Mucosa of stomach (tissue), 1 donor: ENCODE measurements around the gene DNMT3A.
"Not testable (repeated sequence)": the region's sequence is repeated elsewhere in the genome, so short reads cannot be mapped to it uniquely, and the experiment has no call there.

Experiments used
- H3K27me3 ChIP-seq: one replicate; pipeline ENCODE4 v1.7.0; 2013; ENCODE audit warnings: mild to moderate bottlenecking, low read length; ENCODE audit not compliant: control insufficient read depth, insufficient read depth
- H3K36me3 ChIP-seq: one replicate; pipeline ENCODE4 v1.7.0; 2013; ENCODE audit warnings: low read length; ENCODE audit not compliant: control insufficient read depth, insufficient read depth
- H3K4me1 ChIP-seq: one replicate; pipeline ENCODE4 v1.7.0; 2013; ENCODE audit warnings: mild to moderate bottlenecking, low read length; ENCODE audit not compliant: control insufficient read depth, insufficient read depth
- H3K4me3 ChIP-seq: one replicate; pipeline ENCODE4 v1.7.0; 2013; ENCODE audit warnings: low read length
- H3K9ac ChIP-seq: one replicate; pipeline ENCODE4 v1.7.0; 2013; ENCODE audit warnings: mild to moderate bottlenecking, low read length, moderate library complexity
- H3K9me3 ChIP-seq: one replicate; pipeline ENCODE4 v1.7.0; 2013; ENCODE audit warnings: mild to moderate bottlenecking, low read length, moderate library complexity; ENCODE audit not compliant: control insufficient read depth
- donor health status: Pancreatic carcinoma.

The DNMT3A gene

DNA sequence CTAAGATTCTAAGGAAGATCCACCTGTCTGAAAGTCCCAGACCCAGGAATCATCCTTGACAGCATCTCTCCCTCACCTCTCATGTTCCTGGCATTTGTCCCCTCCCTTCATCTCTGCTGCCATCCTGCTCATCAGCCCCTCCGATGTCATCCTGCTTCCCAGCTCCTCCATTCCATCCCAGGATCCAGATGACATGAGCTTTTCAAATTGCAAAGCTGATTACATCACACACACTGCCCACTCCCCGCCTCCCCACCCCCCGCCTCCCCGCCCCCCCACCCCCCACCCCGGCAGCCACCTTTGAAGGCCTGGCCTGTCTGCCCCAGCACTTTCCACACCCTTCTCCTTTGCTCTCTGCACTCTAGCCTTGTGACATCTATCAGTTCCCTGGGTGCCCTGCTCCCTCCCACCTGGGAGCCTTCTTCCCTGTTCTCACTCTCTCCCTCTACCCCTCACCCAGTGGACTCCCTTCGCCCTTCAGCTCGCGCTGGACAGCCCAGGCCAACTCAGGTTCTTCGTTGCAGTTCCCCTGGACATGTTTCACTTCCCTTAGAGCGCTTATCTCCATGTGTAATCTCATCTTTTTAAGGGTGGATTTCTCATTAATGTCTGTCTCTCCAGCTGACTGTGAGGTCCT lies 61.6 kb downstream of the DNMT3A start:
- Histone ChIP-seq H3K9me3 (no peaks in the 10 kb centered on the region), H3K4me3 (no peak overlapping the region), H3K4me1 (peaks cover 13% of the 10 kb centered on the region), H3K27me3 (no peaks in the 10 kb centered on the region), H3K36me3 (peaks cover 4% of the 10 kb centered on the region), H3K9ac (no peak overlapping the region)

DNA sequence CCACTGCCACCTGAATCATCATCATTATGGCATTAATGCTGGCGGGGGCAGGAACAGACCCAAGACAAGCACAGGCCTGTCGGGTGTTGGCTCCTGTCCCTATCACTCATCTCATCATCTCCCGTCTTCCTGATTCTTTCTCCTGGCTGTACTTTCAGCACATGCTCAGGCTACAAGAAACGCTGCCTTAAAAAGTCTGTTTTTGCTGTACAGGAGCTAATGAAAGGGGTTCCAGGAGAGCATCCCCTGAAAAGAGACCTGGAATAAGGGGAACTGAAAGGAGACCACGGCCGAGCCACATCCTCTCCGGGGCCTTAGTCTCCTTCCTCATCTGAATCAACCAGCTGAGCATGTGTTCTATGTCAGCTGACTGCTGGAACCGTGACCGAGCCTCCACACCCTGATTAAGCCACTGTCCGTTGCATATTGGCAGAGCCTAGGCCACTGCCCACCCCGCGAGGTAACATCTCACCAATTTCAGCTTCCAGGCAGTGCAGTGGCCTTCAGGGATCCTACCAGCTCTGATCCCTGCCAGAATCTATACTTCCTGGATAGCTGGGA lies 62.6 kb downstream of the DNMT3A start:
- H3K4me1 ChIP-seq: peaks cover 13% of the 10 kb centered on the region
- no peak overlapping the region for H3K9ac ChIP-seq
- no peak overlapping the region for H3K4me3 ChIP-seq
- no peaks in the 10 kb centered on the region for H3K36me3 ChIP-seq
- H3K27me3 ChIP-seq: no peaks in the 10 kb centered on the region
- no peaks in the 10 kb centered on the region for H3K9me3 ChIP-seq

DNA sequence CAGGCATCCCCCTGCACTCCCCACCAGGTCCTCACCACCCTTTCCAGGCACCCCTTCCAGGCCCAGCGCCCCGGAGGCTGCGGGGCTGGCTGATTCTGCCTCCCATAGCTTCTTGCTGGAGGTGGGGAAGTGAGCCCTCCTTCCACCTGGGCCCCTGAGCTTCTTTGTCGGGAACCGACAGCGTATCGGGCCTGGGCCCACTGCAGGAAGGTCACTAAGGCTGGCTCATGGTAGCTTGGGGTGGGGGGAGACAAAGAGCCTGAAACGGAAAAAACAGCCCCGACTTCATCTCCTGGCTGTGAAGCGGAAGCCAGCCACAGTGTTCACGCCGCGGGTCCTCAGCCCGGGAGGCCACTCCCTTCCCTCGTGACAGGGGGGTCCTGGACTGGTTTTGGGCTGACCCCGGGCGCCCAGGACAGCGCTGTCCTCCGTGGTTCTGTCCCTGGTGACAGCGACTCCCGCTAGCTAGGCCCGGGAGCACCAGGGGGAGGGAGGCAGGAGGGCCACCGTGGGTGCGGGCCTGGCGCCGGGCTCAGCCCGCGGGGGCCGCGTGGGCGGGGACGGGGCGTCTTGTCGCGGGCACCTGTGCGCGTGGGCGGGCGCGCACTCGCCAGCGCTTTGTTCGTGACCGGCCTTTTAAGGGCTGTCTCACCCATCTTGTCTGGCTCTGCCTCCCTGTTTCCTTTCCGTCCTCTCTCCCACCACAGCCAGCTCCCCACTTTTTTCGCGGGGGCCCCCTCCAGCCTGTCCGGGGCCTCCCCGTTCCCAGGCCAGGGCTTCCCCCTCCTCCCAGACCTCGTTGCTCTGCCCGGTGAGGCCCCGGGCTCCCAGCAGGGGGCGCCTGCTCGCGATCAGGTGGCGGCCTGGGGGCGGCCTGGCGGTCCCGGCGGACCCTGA lies 64.9 kb downstream of the DNMT3A start:
- H3K9ac ChIP-seq: peak overlapping the region; percentile 47
- no peaks in the 10 kb centered on the region for H3K36me3 ChIP-seq
- no peaks in the 10 kb centered on the region for H3K9me3 ChIP-seq
- H3K27me3 ChIP-seq: no peaks in the 10 kb centered on the region
- H3K4me3 ChIP-seq: no peak overlapping the region
- peaks cover 13% of the 10 kb centered on the region for H3K4me1 ChIP-seq

DNA sequence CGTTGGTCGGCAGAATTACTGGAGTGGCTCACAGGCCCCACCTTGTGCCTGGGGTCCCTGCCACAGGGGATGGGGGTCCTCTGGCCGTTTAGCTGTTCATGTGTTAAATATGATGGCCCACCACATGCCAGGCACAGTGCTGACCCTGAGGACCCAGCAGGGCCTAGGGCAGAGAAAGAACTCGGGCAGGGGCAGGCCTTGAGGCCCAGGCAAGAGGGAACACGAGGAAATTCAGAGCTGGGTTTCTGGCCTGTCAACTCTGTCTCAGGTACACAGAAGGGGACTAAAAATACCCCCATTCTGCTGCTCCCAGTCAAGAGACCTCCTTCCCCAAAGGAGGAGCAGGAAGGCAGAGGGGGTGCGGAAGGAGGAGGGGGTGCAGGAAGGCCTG lies 66.2 kb downstream of the DNMT3A start:
- Histone ChIP-seq H3K4me3 (no peak overlapping the region), H3K9ac (no peak overlapping the region), H3K9me3 (no peaks in the 10 kb centered on the region), H3K4me1 (peaks cover 9% of the 10 kb centered on the region), H3K36me3 (no peaks in the 10 kb centered on the region), H3K27me3 (no peaks in the 10 kb centered on the region)

DNA sequence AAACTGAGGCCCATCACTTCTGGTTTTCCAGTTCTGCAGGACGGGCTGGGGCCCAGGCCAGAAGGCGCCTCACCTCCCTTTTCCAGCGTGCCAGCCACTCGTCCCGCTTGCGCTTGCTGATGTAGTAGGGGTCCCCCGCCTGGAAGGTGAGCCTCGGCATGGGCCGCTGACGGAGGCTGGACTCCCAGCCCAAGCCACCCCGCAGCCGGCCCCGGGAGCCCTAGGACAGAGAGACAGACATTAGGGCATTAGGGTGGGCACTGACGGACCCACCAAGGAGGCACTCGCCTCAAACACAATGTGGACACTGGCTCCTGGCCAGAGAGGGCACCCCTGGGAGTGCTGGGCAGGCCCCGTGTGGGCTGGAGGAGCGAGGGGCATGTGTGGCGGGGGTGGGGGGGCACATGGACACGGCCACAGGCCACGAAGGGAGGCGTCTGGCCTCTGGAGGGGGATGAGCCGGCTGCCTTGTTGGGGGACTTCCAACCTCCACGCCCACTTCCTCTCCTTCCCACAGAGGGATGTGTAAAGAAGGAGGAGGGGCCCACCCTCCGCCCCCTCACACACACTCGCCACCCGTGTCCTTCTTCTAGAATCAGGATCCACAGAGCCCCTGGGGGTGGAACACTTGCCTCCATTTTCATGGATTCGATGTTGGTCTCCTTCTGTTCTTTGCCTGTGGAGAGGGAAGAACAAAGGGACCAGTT lies 66.7 kb downstream of the DNMT3A start:
- H3K36me3 ChIP-seq: no peaks in the 10 kb centered on the region
- peaks cover 9% of the 10 kb centered on the region for H3K4me1 ChIP-seq
- no peak overlapping the region for H3K9ac ChIP-seq

DNA sequence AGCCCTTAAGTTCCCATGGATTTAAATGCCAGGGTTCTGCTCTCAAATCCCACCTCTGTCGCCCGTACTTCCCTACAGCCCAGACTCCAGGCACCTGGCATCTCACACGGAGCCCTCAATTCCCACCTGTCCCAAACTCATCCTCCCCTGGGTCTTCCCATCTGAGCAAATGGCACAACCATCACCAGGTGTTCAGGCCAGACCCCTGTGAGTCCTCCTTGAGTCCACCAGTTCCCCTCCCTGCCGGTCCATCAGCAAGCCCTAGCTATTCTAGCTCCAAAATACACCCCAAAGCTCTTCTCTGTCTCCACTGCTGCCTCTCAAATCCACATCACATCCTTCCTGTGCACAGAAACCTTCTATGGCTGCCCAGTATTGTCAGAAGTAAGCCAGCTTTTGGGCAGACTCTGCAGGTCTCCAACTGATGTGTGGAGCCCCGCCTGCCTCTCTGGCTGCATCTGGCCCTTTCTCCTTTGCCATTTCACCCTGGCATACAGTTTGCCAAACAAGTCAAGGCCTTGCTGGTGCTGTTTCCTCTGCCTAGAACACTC lies 67.7 kb downstream of the DNMT3A start:
- Histone ChIP-seq H3K9me3 (no peaks in the 10 kb centered on the region), H3K27me3 (no peaks in the 10 kb centered on the region), H3K4me1 (peaks cover 9% of the 10 kb centered on the region), H3K4me3 (no peak overlapping the region), H3K36me3 (no peaks in the 10 kb centered on the region), H3K9ac (no peak overlapping the region)

More for the DNA sequence above, 66.7 kb downstream of the DNMT3A start:
- Histone ChIP-seq H3K9me3 (no peaks in the 10 kb centered on the region), H3K27me3 (no peaks in the 10 kb centered on the region), H3K4me3 (no peak overlapping the region)

DNA sequence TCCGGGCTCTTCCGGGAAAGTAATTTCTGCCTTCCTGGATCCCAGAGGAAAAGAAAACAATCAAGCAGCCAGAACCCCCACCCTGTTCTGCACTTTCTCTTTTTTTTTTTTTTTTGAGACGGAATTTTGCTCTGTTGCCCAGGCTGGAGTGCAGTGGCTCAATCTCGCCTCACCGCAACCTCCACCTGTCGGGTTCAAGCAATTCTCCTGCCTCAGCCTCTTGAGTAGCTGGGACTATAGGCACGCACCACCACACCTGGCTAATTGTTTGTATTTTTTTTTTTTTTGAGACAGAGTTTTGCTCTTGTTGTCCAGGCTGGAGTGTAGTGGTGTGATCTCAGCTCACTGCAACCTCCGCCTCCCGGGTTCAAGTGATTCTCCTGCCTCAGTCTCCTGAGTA lies 69.0 kb downstream of the DNMT3A start:
- not testable (repeated sequence) for H3K9ac ChIP-seq, H3K4me1 ChIP-seq, H3K4me3 ChIP-seq, H3K27me3 ChIP-seq, H3K36me3 ChIP-seq, H3K9me3 ChIP-seq

DNA sequence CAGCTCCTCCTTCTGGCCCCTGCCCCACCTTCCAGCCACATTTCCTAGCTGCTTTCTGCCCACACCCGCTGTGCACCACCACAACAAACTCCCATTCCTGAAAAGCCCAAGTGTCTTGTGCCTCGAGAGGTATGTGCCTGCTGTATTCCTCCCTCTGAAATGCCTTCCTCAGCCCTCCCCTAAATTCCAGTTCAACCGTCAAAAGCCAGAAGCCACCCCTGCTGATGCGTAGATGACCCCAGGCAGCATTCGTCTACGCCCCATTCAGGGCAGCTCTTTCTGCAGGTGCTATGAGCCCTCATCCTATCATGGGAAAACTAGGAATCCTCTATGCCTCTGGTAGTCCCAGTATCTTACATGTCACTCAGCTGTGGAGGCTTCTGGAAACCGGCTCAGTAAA lies 71.7 kb downstream of the DNMT3A start:
- no peak overlapping the region for H3K4me3 ChIP-seq
- no peak overlapping the region for H3K9ac ChIP-seq
- no peaks in the 10 kb centered on the region for H3K36me3 ChIP-seq
- no peaks in the 10 kb centered on the region for H3K4me1 ChIP-seq
- no peaks in the 10 kb centered on the region for H3K27me3 ChIP-seq
- H3K9me3 ChIP-seq: no peaks in the 10 kb centered on the region

DNA sequence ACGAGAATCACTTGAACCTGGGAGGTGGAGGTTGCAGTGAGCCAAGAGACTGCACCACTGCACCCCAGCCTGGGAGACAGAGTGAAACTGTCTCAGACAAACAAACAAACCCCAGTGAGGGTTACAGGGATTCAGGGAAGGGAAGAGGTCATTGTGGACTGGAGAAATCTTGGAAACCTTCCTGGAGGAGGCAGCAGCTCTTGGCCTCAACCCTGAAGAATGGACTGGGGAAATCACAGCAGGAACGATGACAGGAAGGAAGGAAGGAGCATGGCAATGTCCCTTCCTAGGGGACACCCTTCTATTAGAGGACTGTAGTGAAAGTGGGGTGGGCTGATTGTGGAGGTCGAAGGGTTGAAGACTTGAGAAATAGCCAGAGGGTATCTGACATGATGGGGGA lies 72.5 kb downstream of the DNMT3A start:
- Histone ChIP-seq H3K4me3 (no peak overlapping the region), H3K36me3 (no peaks in the 10 kb centered on the region), H3K27me3 (no peaks in the 10 kb centered on the region), H3K9me3 (no peaks in the 10 kb centered on the region), H3K9ac (no peak overlapping the region), H3K4me1 (no peaks in the 10 kb centered on the region)

DNA sequence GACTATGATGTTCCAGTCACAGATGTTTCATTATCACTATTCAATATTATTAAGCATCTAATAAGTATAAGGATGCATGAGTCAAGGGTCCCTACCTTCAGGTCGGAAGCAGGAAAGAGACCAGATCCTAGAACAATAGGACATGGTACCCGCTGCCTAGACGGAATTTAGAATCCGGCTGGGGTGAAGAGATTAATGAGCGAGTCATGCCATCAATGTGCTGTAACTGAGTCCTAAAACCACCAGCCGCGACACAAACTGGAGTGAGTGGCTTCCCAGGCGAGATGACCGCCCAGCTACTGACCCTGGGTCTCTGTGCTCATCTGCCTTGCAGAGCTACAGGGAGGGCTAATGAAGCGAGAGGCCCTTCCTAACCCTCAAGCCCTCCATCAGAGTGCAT lies 73.6 kb downstream of the DNMT3A start:
- no peak overlapping the region for H3K4me3 ChIP-seq
- H3K9me3 ChIP-seq: no peaks in the 10 kb centered on the region
- H3K27me3 ChIP-seq: no peaks in the 10 kb centered on the region
- no peak overlapping the region for H3K9ac ChIP-seq
- H3K4me1 ChIP-seq: no peaks in the 10 kb centered on the region
- no peaks in the 10 kb centered on the region for H3K36me3 ChIP-seq

DNA sequence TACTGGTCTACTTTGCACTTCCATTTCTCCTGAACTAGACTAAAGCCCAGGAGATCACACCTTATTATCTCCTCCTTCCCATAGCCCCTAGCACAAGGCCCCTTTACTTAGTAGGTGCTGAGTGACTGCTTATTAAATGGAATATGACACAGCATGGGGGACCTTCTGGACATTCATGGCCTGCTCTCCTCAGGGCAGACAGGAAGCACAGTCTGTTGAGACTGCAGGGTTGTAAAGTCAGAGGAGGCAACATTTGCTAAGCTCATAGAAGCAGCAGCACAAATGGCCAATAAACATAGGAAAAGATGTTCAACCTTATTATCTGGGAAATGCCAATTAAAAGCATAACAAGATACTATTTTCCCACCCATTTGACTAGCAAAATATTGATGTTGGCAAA lies 75.3 kb downstream of the DNMT3A start:
- no peak overlapping the region for H3K4me3 ChIP-seq
- no peaks in the 10 kb centered on the region for H3K36me3 ChIP-seq
- H3K27me3 ChIP-seq: no peaks in the 10 kb centered on the region
- H3K9me3 ChIP-seq: no peaks in the 10 kb centered on the region
- H3K4me1 ChIP-seq: no peaks in the 10 kb centered on the region
- no peak overlapping the region for H3K9ac ChIP-seq

DNA sequence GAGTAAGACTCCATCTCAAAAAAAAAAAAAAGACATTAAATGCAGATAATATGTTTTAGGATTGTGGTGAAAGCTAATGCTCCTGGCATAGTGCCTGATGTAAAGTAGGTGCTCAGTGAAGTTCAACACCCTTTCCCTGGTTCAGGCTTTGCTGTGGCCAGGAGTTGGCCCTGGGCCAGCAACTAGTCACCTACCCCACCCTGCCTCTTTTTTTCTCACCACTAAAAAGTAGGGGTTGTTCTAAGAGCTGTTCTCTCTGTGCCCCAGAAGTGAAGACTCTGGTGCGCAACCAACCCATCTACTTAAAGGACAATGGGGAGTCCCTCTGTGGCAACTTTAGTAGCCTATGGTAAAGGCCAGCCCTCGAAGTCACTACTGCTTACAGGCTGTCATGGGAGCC lies 75.9 kb downstream of the DNMT3A start:
- H3K9me3 ChIP-seq: no peaks in the 10 kb centered on the region
- H3K27me3 ChIP-seq: no peaks in the 10 kb centered on the region
- H3K36me3 ChIP-seq: no peaks in the 10 kb centered on the region
- no peaks in the 10 kb centered on the region for H3K4me1 ChIP-seq
- no peak overlapping the region for H3K4me3 ChIP-seq
- no peak overlapping the region for H3K9ac ChIP-seq
